ENCODE data around the gene OSCAR.
A peak's percentile ranks its signal among the peaks of the same experiment; 100 is the strongest.

Gene OSCAR

GRCh38 chr19:54081032-54081431, 19.6 kb downstream of the OSCAR start, which contains the start of gene TARM1:
TSS of gene TARM1 (minus strand) at chr19:54081365. CDS start at chr19:54081340, 25 bp downstream.
- no peak for DNase-seq

- DNase-seq: peak; percentile 47
These were observed 23.3 kb downstream of the OSCAR start for GRCh38 chr19:54077334-54077733.

GRCh38 chr19:54074851-54075250, 25.8 kb downstream of the OSCAR start:
- DNase-seq: no peak

GRCh38 chr19:54073829-54074228, 26.8 kb downstream of the OSCAR start:
- DNase-seq: no peak

GRCh38 chr19:54069470-54069869, 31.1 kb downstream of the OSCAR start:
- DNase-seq: no peak

GRCh38 chr19:54063350-54064116, 37.1 kb downstream of the OSCAR start, which contains the start of gene VSTM1:
TSS of gene VSTM1 (minus strand) at chr19:54063897. CDS start at chr19:54063777, 120 bp downstream.
- DNase-seq: no peak

- peak; percentile 9 for DNase-seq
These were observed 38.0 kb downstream of the OSCAR start for GRCh38 chr19:54062643-54063042.

GRCh38 chr19:54047616-54048015, 53.0 kb downstream of the OSCAR start:
- peak; percentile 14 for DNase-seq

GRCh38 chr19:54045771-54046170, 54.8 kb downstream of the OSCAR start:
- DNase-seq: no peak
